K562 (cell line): ENCODE measurements around the gene NTM. TPM values are rescaled to one million over a fixed set of nuclear protein-coding genes. Genes with fewer than 3 reads are reported as not detected.

ENCODE experiments used
- ATAC-seq: fragments of 200-7000 bp; cut with Tn5 transposase; 3 replicates; pipeline ENCODE4 v1.9.1; 2020; ENCODE audit warnings: moderate library complexity
- BruUV-seq: library from RNA; stranded (reverse); fragments of 400-500 nt; replicated peaks from 2 replicates; lab custom pipeline; 2021; lab: Mats Ljungman, UMichigan
- CTCF ChIA-PET: fragments of 300-600 bp; formaldehyde crosslinking; extraction: SDS; loops from one replicate; lab custom pipeline; 2021; ENCODE audit warnings: low intra/inter-chr PET ratio; lab: Yijun Ruan, JAX
- POLR2A ChIA-PET: fragments of 300-600, 350-650 bp; sonication (Branson Sonifier 250); formaldehyde crosslinking; extraction: SDS; loops from one replicate; lab custom pipeline; 2021; ENCODE audit warnings: antibody characterized with exemption, inconsistent platforms; lab: Yijun Ruan, JAX
- DNase-seq, 4 experiments: peaks; one replicate each; pipeline versions ENCODE4 v3.0.0 to v3.0.0-alpha.2; 2011 to 2018; ENCODE audit warnings: low spot score in 3 of 4, mixed read lengths in 3 of 4; ENCODE audit errors: extremely low read depth in 1 of 4
- FAIRE-seq: peaks from 2 replicates; lab custom pipeline; 2011; peaks lifted over from hg19 to GRCh38; lab: Jason Lieb, UNC
- H2AFZ ChIP-seq: 2 replicates; pipeline ENCODE4 v1.6.0; 2011; ENCODE audit warnings: low read depth, low read length, control low read depth, inconsistent platforms
- H3K27ac ChIP-seq: fragments of 200-600 bp; 3 replicates; pipeline ENCODE4 v1.8.0; 2011; ENCODE audit warnings: low read depth, mild to moderate bottlenecking, control low read depth, inconsistent platforms, low read length, moderate library complexity, mixed read lengths; ENCODE audit errors: extremely low read depth
- H3K27me3 ChIP-seq, 2 experiments: fragments of 300-600 bp in 1 of 2; 2 replicates in 1 of 2; 3 replicates in 1 of 2; pipeline versions ENCODE4 v1.6.0 to v1.8.0; 2011; ENCODE audit warnings: inconsistent platforms in 2 of 2, low read length in 2 of 2, mild to moderate bottlenecking in 1 of 2, mixed read lengths in 1 of 2, moderate library complexity in 1 of 2; ENCODE audit not compliant: control insufficient read depth in 2 of 2, insufficient read depth in 2 of 2
- H3K36me3 ChIP-seq: fragments of 300-600 bp; 3 replicates; pipeline ENCODE4 v1.8.0; 2011; ENCODE audit warnings: mild to moderate bottlenecking, low read length, inconsistent platforms; ENCODE audit not compliant: control insufficient read depth, insufficient read depth
- H3K4me1 ChIP-seq, 2 experiments: fragments of 200-600 bp in 1 of 2; replicated peaks in 1 of 2; 2 replicates in 1 of 2; 3 replicates in 1 of 2; pipeline versions ENCODE4 v1.5.1 to v1.8.0; 2011; ENCODE audit warnings: inconsistent platforms in 2 of 2, low read length in 2 of 2, mild to moderate bottlenecking in 1 of 2, mixed read lengths in 1 of 2, moderate library complexity in 1 of 2; ENCODE audit not compliant: control insufficient read depth in 2 of 2, insufficient read depth in 2 of 2
- H3K4me2 ChIP-seq: 2 replicates; pipeline ENCODE4 v1.6.1; 2011; ENCODE audit warnings: low read length, control low read depth, inconsistent platforms, mixed read lengths; ENCODE audit not compliant: insufficient read depth
- H3K4me3 ChIP-seq: fragments of 200-600 bp; sonication (generic), shearing (Covaris generic); 2 replicates; pipeline ENCODE4 v1.5.1; 2016; ENCODE audit warnings: control low read depth, inconsistent platforms
- H3K79me2 ChIP-seq: fragments of 200-600 bp; 3 replicates; pipeline ENCODE4 v1.8.0; 2011; ENCODE audit warnings: low read length, inconsistent platforms; ENCODE audit not compliant: control insufficient read depth, insufficient read depth
- H3K9ac ChIP-seq, 2 experiments: 2 replicates each; pipeline versions ENCODE4 v1.6.0 to v1.6.1; 2011; ENCODE audit warnings: low read depth in 2 of 2, low read length in 2 of 2, control low read depth in 1 of 2, inconsistent platforms in 1 of 2, mild to moderate bottlenecking in 1 of 2, mixed read lengths in 1 of 2; ENCODE audit not compliant: insufficient read depth in 1 of 2
- H3K9me1 ChIP-seq: one replicate; pipeline ENCODE4 v1.6.0; 2011; ENCODE audit warnings: inconsistent platforms, mild to moderate bottlenecking, low read length, moderate library complexity; ENCODE audit not compliant: control insufficient read depth, insufficient read depth
- H3K9me3 ChIP-seq: replicated peaks from 2 replicates; pipeline ENCODE4 v1.5.1; 2011; ENCODE audit warnings: low read depth, low read length, inconsistent platforms; ENCODE audit not compliant: control insufficient read depth, insufficient read depth
- H4K20me1 ChIP-seq: replicated peaks from 2 replicates; pipeline ENCODE4 v1.6.1; 2011; ENCODE audit warnings: low read length, inconsistent platforms, mixed read lengths; ENCODE audit not compliant: control insufficient read depth, insufficient read depth
- TSHZ1 ChIP-seq: fragments of 250-450 bp; sonication (Bioruptor Pico); IDR thresholded peaks from 2 replicates; pipeline ENCODE4 v1.4.0; 2020; ENCODE audit warnings: mild to moderate bottlenecking, moderate library complexity
- ZNF583 ChIP-seq: fragments of 250-450 bp; sonication (Bioruptor Pico); IDR thresholded peaks from 2 replicates; pipeline ENCODE4 v1.4.0; 2020
- WGBS: fragments of 100-300 bp; shearing (Covaris generic); methylation state at CpG from one replicate; pipeline ENCODE4 v1.1.6; 2016; ENCODE audit warnings: low coverage, mixed read lengths; ENCODE audit not compliant: insufficient coverage; ENCODE audit errors: missing lambda C conversion rate; 5-methylcytosine and 5-hydroxymethylcytosine counted together
- in situ Hi-C: fragments of 300-500 bp; cut with MboI; formaldehyde crosslinking; loops from 4 replicates; pipeline ENCODE4 v1.15.0; 2018; ENCODE audit warnings: inconsistent platforms, mixed read lengths
- intact Hi-C: fragments of 100-400 bp; cut with micrococcal nuclease; formaldehyde crosslinking; loops from 2 replicates; pipeline ENCODE4 v1.14.2; 2022
- polyA plus RNA-seq, 8 experiments: library from polyadenylated mRNA; depleted of rRNA in 4 of 8; stranded (reverse) in 5 of 8; unstranded in 3 of 8; fragments of >200 nt; fragmentation: Nextera tagmentation in 2 of 8; fragmentation: Illumina TruSeq in 1 of 8; extraction: Ambion mirVana in 2 of 8; extraction: Trizol in 1 of 8; gene quantifications; 2 replicates each; pipeline versions ENCODE4 v1.2.1 to v1.2.3, GENCODE V29; 2011 to 2014; ENCODE audit warnings: inconsistent platforms in 1 of 8, missing spikeins in 1 of 8
- total RNA-seq, 7 experiments: library from RNA; depleted of rRNA in 6 of 7; stranded (reverse); fragments of >200 nt in 6 of 7; fragmentation: Illumina TruSeq in 2 of 7; extraction: Trizol in 2 of 7; gene quantifications; 2 replicates each; pipeline versions ENCODE4 v1.2.1 to v1.2.3, GENCODE V29; 2011 to 2021; ENCODE audit warnings: low replicate concordance in 1 of 7

Gene NTM
- total and polyA plus RNA-seq, 9 of the 15 experiments (the other 6 are each of a cell fraction or from before 2014, with no cell fraction given): not detected

GRCh38 chr11:132205006-132205405 lies 834.6 kb downstream of the NTM start:
- H4K20me1 ChIP-seq: no peaks in the 10 kb centered on the region
- H3K79me2 ChIP-seq: no peaks in the 10 kb centered on the region
- no TSS peak for BruUV-seq
- H3K4me1 ChIP-seq: no peaks in the 10 kb centered on the region
- ChIA-PET CTCF (no interaction called here), POLR2A (interaction anchor here (0.7 kb wide), 1 partner anchor 97 kb away, joined by 4 read pairs; no protein-coding TSS in a partner anchor)
- no peak overlapping the region for H3K4me3 ChIP-seq
- no peak overlapping the region for H3K4me2 ChIP-seq
- no peak overlapping the region for H3K27ac ChIP-seq
- no peak for FAIRE-seq
- in situ Hi-C loops: no loop called here
- H3K9me3 ChIP-seq: no peaks in the 10 kb centered on the region; the same call in 1 of the 2 replicates
- DNase-seq: no peak
- no peak overlapping the region for H2AFZ ChIP-seq
- TF ChIP-seq ZNF583 (no peak), TSHZ1 (CRISPR knock-in tag) (no peak)
- H3K9me1 ChIP-seq: no peaks in the 10 kb centered on the region
- intact Hi-C loops: no loop called here
- ATAC-seq: no peak
- H3K9ac ChIP-seq: no peak overlapping the region
- 4% methylated on average over 4 of the region's 4 CpGs for WGBS
- no peaks in the 10 kb centered on the region for H3K36me3 ChIP-seq
- H3K27me3 ChIP-seq: no peaks in the 10 kb centered on the region
